Stimulated activated memory B cell treated with anti-CD40 and anti-IgM and Interleukin-4, amounts not matched to agents 10 μg/mL and 1 μg/mL and 100 μg/mL, for 72 hours (primary cell): Measurements from ENCODE around the gene HDX.
"Not testable (repeated sequence)": the region's sequence is repeated elsewhere in the genome, so short reads cannot be mapped to it uniquely, and the experiment has no call there.

Experiments
- ATAC-seq: fragments of 150-1000 bp; cut with Tn5 transposase; 2 replicates; pipeline ENCODE4 v1.10.0; 2021
- H3K27ac Mint-ChIP-seq: one replicate; pipeline ENCODE4 v1.8.0; 2022; ENCODE audit warnings: mild to moderate bottlenecking, mixed read lengths
- H3K27me3 Mint-ChIP-seq: one replicate; pipeline ENCODE4 v1.8.0; 2022; ENCODE audit warnings: mixed read lengths
- H3K36me3 Mint-ChIP-seq: one replicate; pipeline ENCODE4 v1.8.0; 2022; ENCODE audit warnings: mixed read lengths
- H3K4me1 Mint-ChIP-seq: one replicate; pipeline ENCODE4 v1.8.0; 2022; ENCODE audit warnings: mixed read lengths
- H3K4me3 Mint-ChIP-seq: one replicate; pipeline ENCODE4 v1.8.0; 2022; ENCODE audit warnings: mild to moderate bottlenecking, moderate library complexity, mixed read lengths
- H3K9me3 Mint-ChIP-seq: one replicate; pipeline ENCODE4 v1.8.0; 2022; ENCODE audit warnings: mixed read lengths

The HDX gene

GRCh38 chrX:84363663-84364062 is 138.6 kb downstream of the HDX start:
- Mint-ChIP-seq H3K27ac (no peak overlapping the region), H3K4me3 (no peak overlapping the region), H3K9me3 (peaks cover 5% of the 10 kb centered on the region), H3K27me3 (no peaks in the 10 kb centered on the region), H3K4me1 (no peaks in the 10 kb centered on the region), H3K36me3 (no peaks in the 10 kb centered on the region)
- ATAC-seq, result no peak

- H3K36me3 Mint-ChIP-seq, result no peaks in the 10 kb centered on the region
- H3K9me3 Mint-ChIP-seq, result peaks cover 5% of the 10 kb centered on the region
- no peak for ATAC-seq
- H3K27me3 Mint-ChIP-seq, result no peaks in the 10 kb centered on the region
- H3K4me3 Mint-ChIP-seq, result no peak overlapping the region
- H3K27ac Mint-ChIP-seq, result no peak overlapping the region
- H3K4me1 Mint-ChIP-seq, result no peaks in the 10 kb centered on the region
These were observed 139.2 kb downstream of the HDX start for GRCh38 chrX:84363051-84363450.

DNA sequence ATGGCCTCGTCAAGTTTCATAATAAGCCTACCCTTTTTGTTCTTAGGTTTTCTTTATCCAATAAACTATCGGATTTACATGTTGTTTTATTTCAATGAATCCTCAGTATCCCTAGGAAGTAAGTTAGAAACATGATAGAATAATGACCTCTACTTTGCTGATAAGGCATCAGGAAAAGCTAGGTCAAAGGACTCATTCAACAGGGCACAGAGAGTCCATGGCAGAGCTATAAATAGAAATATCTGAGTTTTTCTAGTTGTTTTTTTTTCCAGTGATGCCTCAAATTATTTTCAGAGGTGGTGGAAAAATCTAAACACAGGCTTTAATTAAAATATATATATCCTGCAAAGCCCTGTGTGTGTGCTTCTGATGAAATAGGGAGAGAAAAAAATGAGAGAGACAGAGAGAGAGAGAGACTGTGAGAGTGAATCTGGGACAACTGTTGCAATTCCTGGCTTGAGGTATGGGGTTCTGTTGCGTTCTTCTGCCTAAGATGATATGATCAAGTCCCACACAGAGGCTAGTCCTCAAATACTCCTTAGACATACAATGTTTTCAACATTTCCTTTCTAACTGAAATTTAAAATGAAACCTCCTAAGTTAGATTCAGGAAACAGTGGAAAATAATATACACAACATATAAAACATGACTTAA is 139.9 kb downstream of the HDX start:
- no peaks in the 10 kb centered on the region for H3K4me1 Mint-ChIP-seq
- H3K4me3 Mint-ChIP-seq, result no peak overlapping the region
- peaks cover 5% of the 10 kb centered on the region for H3K9me3 Mint-ChIP-seq
- no peaks in the 10 kb centered on the region for H3K36me3 Mint-ChIP-seq
- no peaks in the 10 kb centered on the region for H3K27me3 Mint-ChIP-seq
- ATAC-seq, result no peak
- no peak overlapping the region for H3K27ac Mint-ChIP-seq

DNA sequence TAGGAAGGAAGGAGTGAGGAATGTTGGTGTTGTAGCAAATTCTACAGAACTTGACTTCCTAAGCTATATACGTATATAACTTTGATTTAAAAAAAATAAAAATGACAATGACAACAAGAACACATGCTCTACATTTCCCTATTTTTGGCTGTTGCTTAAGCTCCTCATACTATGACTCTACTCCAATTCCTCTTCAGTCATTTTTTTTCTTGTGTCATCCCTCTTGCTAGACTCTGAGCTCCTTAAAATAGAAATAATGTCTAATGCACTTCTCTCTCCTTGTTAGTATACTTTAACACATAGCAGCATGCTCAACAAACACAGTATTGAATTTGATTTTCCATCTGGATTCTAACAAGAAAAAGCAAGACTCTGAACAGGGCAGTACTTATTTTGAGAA is 144.0 kb downstream of the HDX start:
- no peak for ATAC-seq
- no peaks in the 10 kb centered on the region for H3K9me3 Mint-ChIP-seq
- no peaks in the 10 kb centered on the region for H3K4me1 Mint-ChIP-seq
- H3K36me3 Mint-ChIP-seq, result no peaks in the 10 kb centered on the region
- H3K27me3 Mint-ChIP-seq, result no peaks in the 10 kb centered on the region
- no peak overlapping the region for H3K27ac Mint-ChIP-seq
- no peak overlapping the region for H3K4me3 Mint-ChIP-seq

DNA sequence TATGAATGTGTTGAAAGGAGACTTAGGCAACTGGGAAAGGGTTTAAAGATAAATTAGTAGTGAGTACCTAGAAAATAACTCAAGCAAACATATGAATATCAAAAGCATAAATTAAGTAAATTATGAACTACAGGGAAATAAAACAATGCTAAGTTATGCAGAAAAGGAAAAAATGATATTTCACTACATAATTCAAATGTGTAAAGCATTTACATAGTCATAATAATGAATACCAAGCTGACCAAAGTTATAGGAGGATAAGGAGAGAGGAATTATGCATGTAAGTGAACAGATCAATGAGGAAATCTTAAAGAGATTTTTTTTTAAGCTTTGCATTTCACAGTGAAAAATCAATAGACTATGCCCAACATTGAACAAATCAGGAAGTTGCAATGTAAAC is 145.0 kb downstream of the HDX start:
- Mint-ChIP-seq H3K9me3 (no peaks in the 10 kb centered on the region), H3K4me1 (no peaks in the 10 kb centered on the region), H3K4me3 (no peak overlapping the region), H3K36me3 (no peaks in the 10 kb centered on the region), H3K27ac (no peak overlapping the region), H3K27me3 (no peaks in the 10 kb centered on the region)
- ATAC-seq, result no peak

- H3K27ac Mint-ChIP-seq, result no peak overlapping the region
- H3K36me3 Mint-ChIP-seq, result no peaks in the 10 kb centered on the region
- no peaks in the 10 kb centered on the region for H3K27me3 Mint-ChIP-seq
- H3K9me3 Mint-ChIP-seq, result no peaks in the 10 kb centered on the region
- no peak overlapping the region for H3K4me3 Mint-ChIP-seq
- H3K4me1 Mint-ChIP-seq, result peaks cover 12% of the 10 kb centered on the region
- no peak for ATAC-seq
These were observed 161.3 kb downstream of the HDX start for GRCh38 chrX:84340968-84341367.

DNA sequence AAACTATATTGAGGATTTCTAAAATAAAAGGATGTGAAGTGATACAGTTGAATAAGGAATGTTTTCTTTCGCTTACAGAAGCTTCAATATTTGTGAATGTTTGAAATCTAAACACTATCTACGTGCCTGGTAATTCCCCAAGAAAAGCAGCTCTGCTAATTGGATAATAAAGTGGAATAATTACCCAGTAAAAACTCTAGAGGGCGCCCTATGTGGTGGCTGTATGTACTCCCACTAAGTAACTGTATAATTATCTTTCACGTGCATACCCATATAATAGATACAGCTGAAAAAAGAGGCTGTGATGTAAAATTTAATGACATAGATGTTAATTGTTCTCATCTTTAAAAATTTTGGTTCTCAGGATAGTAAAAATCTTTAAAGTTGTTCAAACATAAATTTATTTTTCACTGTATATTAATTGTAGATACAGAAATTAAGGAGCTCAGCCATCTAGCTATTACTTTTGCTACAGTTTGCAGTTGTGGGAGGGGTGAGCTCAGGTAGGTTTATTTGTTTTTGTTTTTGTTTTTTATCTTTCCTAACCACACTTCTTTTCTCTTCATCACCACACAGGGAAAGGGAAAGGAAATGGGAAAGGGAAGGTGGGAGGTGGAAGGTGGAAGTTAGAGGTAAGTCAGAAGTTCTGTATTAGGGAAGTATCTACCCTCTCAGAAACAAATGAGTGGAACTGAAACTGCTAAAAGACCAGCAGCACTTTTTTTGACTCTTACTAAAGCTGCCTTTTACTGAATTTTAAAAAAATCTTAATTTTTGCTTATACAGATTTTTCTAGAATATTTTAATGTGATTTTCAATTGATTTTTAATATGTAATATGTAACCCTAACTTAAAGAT is 162.5 kb downstream of the HDX start:
- H3K27ac Mint-ChIP-seq, result no peak overlapping the region
- no peak overlapping the region for H3K4me3 Mint-ChIP-seq
- peaks cover 12% of the 10 kb centered on the region for H3K4me1 Mint-ChIP-seq
- no peaks in the 10 kb centered on the region for H3K36me3 Mint-ChIP-seq
- ATAC-seq, result no peak
- H3K27me3 Mint-ChIP-seq, result no peaks in the 10 kb centered on the region
- no peaks in the 10 kb centered on the region for H3K9me3 Mint-ChIP-seq

GRCh38 chrX:84336646-84337045 is 165.6 kb downstream of the HDX start:
- ATAC-seq, result no peak
- Mint-ChIP-seq H3K9me3 (no peaks in the 10 kb centered on the region), H3K27me3 (no peaks in the 10 kb centered on the region), H3K4me1 (peaks cover 12% of the 10 kb centered on the region), H3K36me3 (no peaks in the 10 kb centered on the region), H3K4me3 (no peak overlapping the region), H3K27ac (no peak overlapping the region)

DNA sequence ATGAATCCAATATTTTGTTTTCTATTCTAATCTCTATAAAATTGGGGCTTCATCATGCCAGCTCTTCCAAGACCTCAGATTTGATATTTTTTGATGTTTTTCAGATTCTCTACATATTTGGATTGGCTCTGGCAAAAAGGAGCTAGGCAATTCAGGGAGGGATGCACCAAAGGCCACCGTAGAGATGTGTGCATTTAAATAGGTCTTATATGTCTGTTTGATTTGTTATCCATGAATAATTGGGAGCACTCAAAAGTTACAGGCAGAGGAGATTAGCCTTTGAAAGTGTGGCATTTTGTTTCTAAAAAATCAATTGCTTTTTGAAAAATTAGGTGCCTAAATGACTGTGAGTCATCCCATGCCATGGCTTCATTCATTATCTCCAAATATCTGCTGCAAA is 167.1 kb downstream of the HDX start:
- Mint-ChIP-seq H3K36me3 (no peaks in the 10 kb centered on the region), H3K27me3 (no peaks in the 10 kb centered on the region), H3K4me3 (no peak overlapping the region), H3K4me1 (peaks cover 6% of the 10 kb centered on the region), H3K9me3 (no peaks in the 10 kb centered on the region), H3K27ac (no peak overlapping the region)
- ATAC-seq, result no peak

DNA sequence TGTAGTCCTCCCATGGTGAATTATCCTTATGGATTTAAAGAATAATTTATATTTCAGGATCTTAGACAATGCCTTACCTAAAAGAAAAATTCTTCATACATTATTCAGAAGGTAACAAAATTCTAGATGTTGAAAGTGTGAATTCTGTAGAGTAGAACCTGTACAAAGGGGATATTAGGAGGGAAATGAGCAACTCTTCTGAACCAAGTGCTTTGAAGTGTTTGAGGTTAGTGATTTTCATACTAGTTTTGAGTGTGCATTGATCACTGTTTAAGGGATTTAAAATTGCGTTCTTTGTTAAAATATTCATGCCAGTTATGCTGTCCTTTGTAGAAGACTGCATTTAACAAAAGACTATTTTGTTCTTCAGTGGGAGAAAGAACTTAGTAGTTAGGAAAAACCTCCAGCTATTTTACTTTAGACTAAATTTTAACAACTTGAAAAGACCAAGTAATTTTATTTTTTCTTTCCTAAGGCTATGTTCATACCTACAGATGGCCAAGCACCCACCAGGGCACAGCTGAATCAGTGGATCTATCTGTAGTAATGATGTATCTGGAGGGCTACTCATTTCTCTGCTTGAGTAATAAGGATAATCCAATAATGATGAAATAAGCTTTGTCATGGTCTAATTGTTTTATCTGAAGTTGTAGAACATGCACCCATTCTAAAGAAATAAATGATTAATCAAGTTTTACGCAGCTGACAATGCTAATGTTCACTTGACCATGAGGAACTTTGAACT is 180.0 kb downstream of the HDX start:
- Mint-ChIP-seq H3K9me3 (no peaks in the 10 kb centered on the region), H3K27me3 (no peaks in the 10 kb centered on the region), H3K36me3 (no peaks in the 10 kb centered on the region), H3K4me1 (no peaks in the 10 kb centered on the region), H3K4me3 (no peak overlapping the region), H3K27ac (no peak overlapping the region)
- ATAC-seq, result no peak

DNA sequence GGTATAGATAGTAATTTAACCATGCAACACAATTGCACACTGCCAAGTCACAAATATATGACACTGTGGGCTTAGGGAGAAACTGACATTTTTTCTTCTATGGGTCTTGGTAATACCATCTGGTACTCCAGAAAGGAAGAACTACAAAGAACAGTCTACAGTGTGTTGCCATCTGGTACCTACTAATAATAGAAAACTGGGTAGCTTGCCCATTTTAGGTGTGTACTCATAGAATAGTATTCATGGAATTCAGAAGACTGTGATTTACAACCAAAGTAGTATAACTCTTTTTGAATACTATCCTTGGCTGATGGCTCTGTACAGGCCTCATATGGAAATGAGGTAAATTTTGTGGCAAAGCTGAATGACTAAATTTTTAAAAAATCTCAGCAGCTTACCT is 181.6 kb downstream of the HDX start:
- H3K4me3 Mint-ChIP-seq, result no peak overlapping the region
- no peak overlapping the region for H3K27ac Mint-ChIP-seq
- H3K27me3 Mint-ChIP-seq, result no peaks in the 10 kb centered on the region
- no peak for ATAC-seq
- H3K4me1 Mint-ChIP-seq, result no peaks in the 10 kb centered on the region
- H3K9me3 Mint-ChIP-seq, result no peaks in the 10 kb centered on the region
- no peaks in the 10 kb centered on the region for H3K36me3 Mint-ChIP-seq

- H3K27me3 Mint-ChIP-seq, result no peaks in the 10 kb centered on the region
- H3K36me3 Mint-ChIP-seq, result no peaks in the 10 kb centered on the region
- no peaks in the 10 kb centered on the region for H3K4me1 Mint-ChIP-seq
- no peaks in the 10 kb centered on the region for H3K9me3 Mint-ChIP-seq
- H3K27ac Mint-ChIP-seq, result no peak overlapping the region
- ATAC-seq, result no peak
- H3K4me3 Mint-ChIP-seq, result no peak overlapping the region
These were observed 182.2 kb downstream of the HDX start for GRCh38 chrX:84320023-84320422.

DNA sequence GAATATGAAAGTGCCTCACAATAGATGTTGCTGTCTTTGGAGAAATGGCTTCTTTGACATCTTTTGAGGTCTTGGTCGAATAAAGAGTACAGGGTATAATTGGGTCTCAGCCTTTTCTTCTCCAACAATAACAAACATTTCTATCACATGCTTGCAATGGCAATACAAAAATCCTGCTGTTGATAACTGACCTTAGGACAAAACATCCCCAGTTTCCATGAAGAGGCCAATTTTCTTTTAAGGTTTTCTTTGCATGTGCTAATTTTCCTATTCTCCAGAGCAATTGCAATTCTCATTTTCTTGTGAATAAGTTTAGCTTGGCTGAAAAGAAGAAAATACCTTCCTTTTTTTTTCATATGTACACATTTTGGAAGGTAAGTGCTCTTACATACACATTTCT is 183.6 kb downstream of the HDX start:
- no peaks in the 10 kb centered on the region for H3K4me1 Mint-ChIP-seq
- H3K4me3 Mint-ChIP-seq, result no peak overlapping the region
- no peaks in the 10 kb centered on the region for H3K9me3 Mint-ChIP-seq
- H3K36me3 Mint-ChIP-seq, result no peaks in the 10 kb centered on the region
- no peak overlapping the region for H3K27ac Mint-ChIP-seq
- ATAC-seq, result no peak
- H3K27me3 Mint-ChIP-seq, result no peaks in the 10 kb centered on the region

GRCh38 chrX:84315946-84316345 is 186.3 kb downstream of the HDX start:
- H3K36me3 Mint-ChIP-seq, ATAC-seq, H3K27ac Mint-ChIP-seq, H3K4me1 Mint-ChIP-seq, H3K27me3 Mint-ChIP-seq, H3K9me3 Mint-ChIP-seq, H3K4me3 Mint-ChIP-seq: not testable (repeated sequence)
